Mammary epithelial cell (primary cell): ENCODE results near the gene PGLYRP1.

Experiments
- EZH2 ChIP-seq: IDR thresholded peaks from 2 replicates; pipeline ENCODE4 v1.6.1; 2012; ENCODE audit warnings: low read length, inconsistent platforms, borderline replicate concordance
- TF ChIP-seq, protein P1 (sequence below), 2 donors: IDR thresholded peaks in 1 of 2; conservative IDR thresholded peaks in 1 of 2; 2 replicates each; pipeline ENCODE4 v1.5.1; 2011 to 2012; ENCODE audit warnings: inconsistent platforms in 2 of 2, low read length in 2 of 2, mild to moderate bottlenecking in 2 of 2, control low read depth in 1 of 2, low read depth in 1 of 2; ENCODE audit not compliant: insufficient read depth in 1 of 2; ENCODE audit errors: extremely low read depth in 1 of 2

DNA sequence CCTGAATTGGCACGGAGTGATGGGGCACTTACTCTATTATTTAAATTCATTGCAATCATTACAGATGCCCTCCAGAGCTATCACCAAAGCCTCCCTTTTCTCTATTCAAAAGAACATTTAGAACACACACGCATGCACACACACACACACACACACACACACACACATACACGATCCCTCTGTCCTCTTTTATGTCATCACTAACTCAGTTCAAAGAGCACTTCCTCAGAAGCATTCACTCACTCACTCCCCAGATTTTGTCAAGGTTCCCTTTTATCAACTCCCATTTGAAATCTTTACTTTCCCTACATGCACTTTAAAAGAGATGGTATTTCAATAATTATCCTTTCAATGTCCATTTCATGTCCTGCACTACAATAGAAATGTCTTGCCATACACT lies 40.3 kb upstream of the PGLYRP1 start:
- TF ChIP-seq, protein P1, sequence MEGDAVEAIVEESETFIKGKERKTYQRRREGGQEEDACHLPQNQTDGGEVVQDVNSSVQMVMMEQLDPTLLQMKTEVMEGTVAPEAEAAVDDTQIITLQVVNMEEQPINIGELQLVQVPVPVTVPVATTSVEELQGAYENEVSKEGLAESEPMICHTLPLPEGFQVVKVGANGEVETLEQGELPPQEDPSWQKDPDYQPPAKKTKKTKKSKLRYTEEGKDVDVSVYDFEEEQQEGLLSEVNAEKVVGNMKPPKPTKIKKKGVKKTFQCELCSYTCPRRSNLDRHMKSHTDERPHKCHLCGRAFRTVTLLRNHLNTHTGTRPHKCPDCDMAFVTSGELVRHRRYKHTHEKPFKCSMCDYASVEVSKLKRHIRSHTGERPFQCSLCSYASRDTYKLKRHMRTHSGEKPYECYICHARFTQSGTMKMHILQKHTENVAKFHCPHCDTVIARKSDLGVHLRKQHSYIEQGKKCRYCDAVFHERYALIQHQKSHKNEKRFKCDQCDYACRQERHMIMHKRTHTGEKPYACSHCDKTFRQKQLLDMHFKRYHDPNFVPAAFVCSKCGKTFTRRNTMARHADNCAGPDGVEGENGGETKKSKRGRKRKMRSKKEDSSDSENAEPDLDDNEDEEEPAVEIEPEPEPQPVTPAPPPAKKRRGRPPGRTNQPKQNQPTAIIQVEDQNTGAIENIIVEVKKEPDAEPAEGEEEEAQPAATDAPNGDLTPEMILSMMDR (conservative IDR thresholded peaks at IDR 0.05 in 1 of 2, IDR thresholded peaks at IDR 0.05 in 1 of 2; ENCODE audit: extremely low read depth in 1 of 2, insufficient read depth in 1 of 2, low read depth in 1 of 2, low read length in 2 of 2), result no peak
- TF ChIP-seq EZH2, result no peak
